ENCODE results near the gene CCDC88C. TPM values are rescaled to one million over a fixed set of nuclear protein-coding genes. Genes with fewer than 3 reads are reported as not detected.

The CCDC88C gene
- total RNA-seq, 1 experiment from 2014 or later = 21.3 TPM

DNA sequence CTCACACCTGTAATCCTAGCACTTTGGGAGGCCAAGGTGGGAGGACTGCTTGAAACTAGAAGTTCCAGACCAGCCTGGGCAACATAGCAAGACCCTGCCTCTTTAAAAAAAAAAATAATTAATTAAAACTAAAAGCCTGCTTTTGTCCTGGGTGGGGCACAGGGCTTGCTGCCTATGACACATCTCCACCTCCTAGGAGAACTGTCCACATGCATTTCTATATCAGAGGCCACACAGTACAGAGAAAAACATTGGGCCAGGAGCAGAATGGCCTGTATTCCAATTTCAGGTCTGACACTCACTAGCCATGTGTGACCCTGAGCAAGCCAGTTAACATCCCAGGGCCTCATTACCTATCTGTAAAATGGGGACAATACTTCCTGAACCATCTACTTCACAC lies 31.9 kb downstream of the CCDC88C start:
- Histone ChIP-seq H3K9me3 (ENCODE audit: control insufficient read depth, insufficient read depth, low read depth, low read length) (no peaks in the 10 kb centered on the region), H3K36me3 (ENCODE audit: control insufficient read depth, insufficient read depth, low read length) (no peaks in the 10 kb centered on the region), H3K4me3 (ENCODE audit: low read depth in 2 of 2, low read length in 2 of 2) (no peak overlapping the region), H3K4me1 (ENCODE audit: control insufficient read depth, insufficient read depth, low read length) (peaks cover 9% of the 10 kb centered on the region), H3K27ac (ENCODE audit: low read length) (no peak overlapping the region), H3K27me3 (ENCODE audit: control insufficient read depth, insufficient read depth, low read length) (no peaks in the 10 kb centered on the region)
- intact Hi-C loops (cut with micrococcal nuclease; ENCODE audit: unreplicated experiment) = no loop called here
- ATAC-seq = no peak
- BruUV-seq (replicated peaks) = no TSS peak
- CTCF ChIA-PET = no interaction called here
- in situ Hi-C loops (cut with HindIII; ENCODE audit: low pct_unique_long_range_greater_than_20kb, low sequenced_read_pairs) = no loop called here
- POLR2A ChIA-PET = no interaction called here
- DNase-seq (ENCODE audit: low read depth, low spot score) = no peak
- TF ChIP-seq, protein P1, sequence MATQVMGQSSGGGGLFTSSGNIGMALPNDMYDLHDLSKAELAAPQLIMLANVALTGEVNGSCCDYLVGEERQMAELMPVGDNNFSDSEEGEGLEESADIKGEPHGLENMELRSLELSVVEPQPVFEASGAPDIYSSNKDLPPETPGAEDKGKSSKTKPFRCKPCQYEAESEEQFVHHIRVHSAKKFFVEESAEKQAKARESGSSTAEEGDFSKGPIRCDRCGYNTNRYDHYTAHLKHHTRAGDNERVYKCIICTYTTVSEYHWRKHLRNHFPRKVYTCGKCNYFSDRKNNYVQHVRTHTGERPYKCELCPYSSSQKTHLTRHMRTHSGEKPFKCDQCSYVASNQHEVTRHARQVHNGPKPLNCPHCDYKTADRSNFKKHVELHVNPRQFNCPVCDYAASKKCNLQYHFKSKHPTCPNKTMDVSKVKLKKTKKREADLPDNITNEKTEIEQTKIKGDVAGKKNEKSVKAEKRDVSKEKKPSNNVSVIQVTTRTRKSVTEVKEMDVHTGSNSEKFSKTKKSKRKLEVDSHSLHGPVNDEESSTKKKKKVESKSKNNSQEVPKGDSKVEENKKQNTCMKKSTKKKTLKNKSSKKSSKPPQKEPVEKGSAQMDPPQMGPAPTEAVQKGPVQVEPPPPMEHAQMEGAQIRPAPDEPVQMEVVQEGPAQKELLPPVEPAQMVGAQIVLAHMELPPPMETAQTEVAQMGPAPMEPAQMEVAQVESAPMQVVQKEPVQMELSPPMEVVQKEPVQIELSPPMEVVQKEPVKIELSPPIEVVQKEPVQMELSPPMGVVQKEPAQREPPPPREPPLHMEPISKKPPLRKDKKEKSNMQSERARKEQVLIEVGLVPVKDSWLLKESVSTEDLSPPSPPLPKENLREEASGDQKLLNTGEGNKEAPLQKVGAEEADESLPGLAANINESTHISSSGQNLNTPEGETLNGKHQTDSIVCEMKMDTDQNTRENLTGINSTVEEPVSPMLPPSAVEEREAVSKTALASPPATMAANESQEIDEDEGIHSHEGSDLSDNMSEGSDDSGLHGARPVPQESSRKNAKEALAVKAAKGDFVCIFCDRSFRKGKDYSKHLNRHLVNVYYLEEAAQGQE (IDR thresholded peaks at IDR 0.05; ENCODE audit: insufficient read depth in 1 of 2, low read depth in 2 of 2, low read length in 1 of 2) = no peak
- TF ChIP-seq, protein P2, sequence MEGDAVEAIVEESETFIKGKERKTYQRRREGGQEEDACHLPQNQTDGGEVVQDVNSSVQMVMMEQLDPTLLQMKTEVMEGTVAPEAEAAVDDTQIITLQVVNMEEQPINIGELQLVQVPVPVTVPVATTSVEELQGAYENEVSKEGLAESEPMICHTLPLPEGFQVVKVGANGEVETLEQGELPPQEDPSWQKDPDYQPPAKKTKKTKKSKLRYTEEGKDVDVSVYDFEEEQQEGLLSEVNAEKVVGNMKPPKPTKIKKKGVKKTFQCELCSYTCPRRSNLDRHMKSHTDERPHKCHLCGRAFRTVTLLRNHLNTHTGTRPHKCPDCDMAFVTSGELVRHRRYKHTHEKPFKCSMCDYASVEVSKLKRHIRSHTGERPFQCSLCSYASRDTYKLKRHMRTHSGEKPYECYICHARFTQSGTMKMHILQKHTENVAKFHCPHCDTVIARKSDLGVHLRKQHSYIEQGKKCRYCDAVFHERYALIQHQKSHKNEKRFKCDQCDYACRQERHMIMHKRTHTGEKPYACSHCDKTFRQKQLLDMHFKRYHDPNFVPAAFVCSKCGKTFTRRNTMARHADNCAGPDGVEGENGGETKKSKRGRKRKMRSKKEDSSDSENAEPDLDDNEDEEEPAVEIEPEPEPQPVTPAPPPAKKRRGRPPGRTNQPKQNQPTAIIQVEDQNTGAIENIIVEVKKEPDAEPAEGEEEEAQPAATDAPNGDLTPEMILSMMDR (IDR thresholded peaks at IDR 0.05) = no peak
- no peak for TF ChIP-seq SIN3A (IDR thresholded peaks at IDR 0.05; ENCODE audit: borderline replicate concordance, insufficient read depth, low read depth, low read length)
- no peak for TF ChIP-seq TCF7L2 (IDR thresholded peaks at IDR 0.05; ENCODE audit: low read depth, low read length)
- no peak for TF ChIP-seq POLR2AphosphoS5 (IDR thresholded peaks at IDR 0.05; ENCODE audit: low read depth, low read length)

DNA sequence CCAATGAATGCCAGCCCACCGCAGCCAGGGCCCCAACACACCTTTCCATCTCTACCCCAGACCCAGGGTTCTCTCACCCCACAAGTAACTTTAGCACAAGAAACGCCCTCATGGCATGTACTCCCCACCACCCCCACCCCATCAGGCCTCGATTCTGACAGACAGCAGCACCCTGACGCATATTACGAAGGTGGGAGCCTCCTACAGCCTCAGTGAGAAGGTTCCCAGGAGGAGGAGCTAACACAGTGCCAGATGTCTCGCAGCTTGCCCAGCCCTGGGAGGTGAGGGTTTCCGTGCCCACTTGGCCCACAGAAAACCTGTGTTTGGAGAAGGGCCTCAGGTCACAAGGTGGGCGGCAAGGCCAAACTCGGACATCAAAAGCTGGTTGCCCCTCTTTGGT lies 32.4 kb downstream of the CCDC88C start:
- Histone ChIP-seq H3K9me3 (ENCODE audit: control insufficient read depth, insufficient read depth, low read depth, low read length) (no peaks in the 10 kb centered on the region), H3K36me3 (ENCODE audit: control insufficient read depth, insufficient read depth, low read length) (no peaks in the 10 kb centered on the region), H3K4me3 (ENCODE audit: low read depth in 2 of 2, low read length in 2 of 2) (no peak overlapping the region), H3K27ac (ENCODE audit: low read length) (no peak overlapping the region), H3K4me1 (ENCODE audit: control insufficient read depth, insufficient read depth, low read length) (peaks cover 13% of the 10 kb centered on the region), H3K27me3 (ENCODE audit: control insufficient read depth, insufficient read depth, low read length) (no peaks in the 10 kb centered on the region)
- intact Hi-C loops (cut with micrococcal nuclease; ENCODE audit: unreplicated experiment) (no loop called here), in situ Hi-C loops (cut with HindIII; ENCODE audit: low pct_unique_long_range_greater_than_20kb, low sequenced_read_pairs) (no loop called here)
- no peak for ATAC-seq
- no peak for DNase-seq (ENCODE audit: low read depth, low spot score)
- ChIA-PET CTCF (no interaction called here), POLR2A (no interaction called here)
- BruUV-seq (replicated peaks) = no TSS peak
- TF ChIP-seq TCF7L2 (IDR thresholded peaks at IDR 0.05; ENCODE audit: low read depth, low read length) = no peak
- TF ChIP-seq, protein P2 (IDR thresholded peaks at IDR 0.05) = no peak
- TF ChIP-seq, protein P1 (IDR thresholded peaks at IDR 0.05; ENCODE audit: insufficient read depth in 1 of 2, low read depth in 2 of 2, low read length in 1 of 2) = no peak
- no peak for TF ChIP-seq SIN3A (IDR thresholded peaks at IDR 0.05; ENCODE audit: borderline replicate concordance, insufficient read depth, low read depth, low read length)
- TF ChIP-seq POLR2AphosphoS5 (IDR thresholded peaks at IDR 0.05; ENCODE audit: low read depth, low read length) = no peak
